HG03354 (cell line): ENCODE data around the gene GNG5.
A peak's percentile ranks its signal among the peaks of the same experiment; 100 is the strongest.
"Not testable (repeated sequence)": the region's sequence is repeated elsewhere in the genome, so short reads cannot be mapped to it uniquely, and the experiment has no call there.

Source experiments
- ATAC-seq: cut with Tn5 transposase; IDR thresholded peaks from one replicate; pipeline ENCODE4 v1.9.1; 2021; ENCODE audit warnings: mild to moderate bottlenecking; ENCODE audit not compliant: unreplicated experiment, poor library complexity, severe bottlenecking

The GNG5 gene

GRCh38 chr1:84492726-84493125, 13.7 kb downstream of the GNG5 start:
- ATAC-seq: no peak

- no peak for ATAC-seq
Observed at GRCh38 chr1:84489766-84490165, 16.6 kb downstream of the GNG5 start.

DNA sequence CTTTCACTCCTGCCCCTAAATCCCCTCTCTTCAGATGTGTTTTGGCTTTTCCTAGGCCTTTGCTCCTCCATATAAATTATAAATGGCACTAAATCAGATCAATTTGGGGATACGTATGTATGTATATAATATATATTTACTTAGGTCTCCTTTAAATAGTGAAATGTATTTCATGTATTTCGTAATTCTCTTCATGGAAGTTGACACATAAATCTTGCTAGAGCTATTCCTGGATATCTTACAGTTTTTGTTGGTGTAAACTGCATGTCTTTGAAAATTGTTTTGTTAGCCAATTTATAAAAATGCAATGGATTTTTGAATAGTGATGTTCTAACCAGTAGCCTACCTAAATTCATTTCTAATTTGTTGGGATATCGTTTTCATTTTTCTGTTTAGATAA, 18.3 kb downstream of the GNG5 start:
- no peak for ATAC-seq

- ATAC-seq: no peak
Observed at GRCh38 chr1:84481317-84481716, 25.1 kb downstream of the GNG5 start.

- ATAC-seq: no peak
Observed at GRCh38 chr1:84480650-84481049, 25.7 kb downstream of the GNG5 start.

GRCh38 chr1:84479998-84480397, 26.4 kb downstream of the GNG5 start:
- ATAC-seq: peak; percentile 4

DNA sequence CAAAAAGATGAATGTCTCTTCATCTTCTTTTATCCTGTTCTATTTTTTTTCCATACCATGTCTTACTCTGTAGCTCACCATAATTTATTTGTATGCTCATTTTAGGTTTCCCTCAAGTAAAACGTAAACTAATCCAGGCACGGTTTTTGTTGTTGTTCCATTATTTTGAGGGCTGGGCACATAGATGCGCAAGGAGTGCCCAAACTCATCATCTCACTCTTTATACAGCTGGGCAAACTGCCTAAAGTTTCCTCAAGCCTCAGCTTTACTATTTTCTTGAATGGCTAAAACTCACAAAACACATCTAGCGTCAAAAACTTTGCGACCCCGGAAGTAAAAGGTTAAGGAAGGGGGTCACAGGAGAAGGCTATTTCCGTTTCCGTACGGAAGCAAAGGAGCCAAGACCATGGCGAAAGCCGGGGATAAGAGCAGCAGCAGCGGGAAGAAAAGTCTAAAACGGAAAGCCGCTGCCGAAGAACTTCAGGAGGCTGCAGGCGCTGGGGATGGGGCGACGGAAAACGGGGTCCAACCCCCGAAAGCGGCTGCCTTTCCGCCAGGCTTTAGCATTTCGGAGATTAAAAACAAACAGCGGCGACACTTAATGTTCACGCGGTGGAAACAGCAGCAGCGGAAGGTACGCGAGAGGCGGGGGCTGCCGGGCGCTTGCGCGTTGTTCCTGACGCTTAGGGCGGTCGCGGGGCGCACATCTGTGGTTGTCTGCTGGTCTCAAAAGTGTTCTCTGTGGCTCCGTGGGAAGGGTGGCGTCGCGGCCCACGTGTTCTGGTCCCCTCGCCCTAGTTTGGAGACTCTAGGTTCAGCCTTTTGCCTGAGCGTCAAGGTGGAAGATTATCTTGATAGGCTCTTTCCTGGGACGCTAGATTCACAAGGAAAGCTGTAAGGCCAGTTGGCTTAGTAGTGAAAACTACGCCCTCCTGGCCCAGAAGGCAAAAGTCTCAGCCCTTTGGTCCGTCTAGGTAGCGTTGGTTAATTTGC, 27.2 kb downstream of the GNG5 start, which contains the start of gene RPF1:
TSS of gene RPF1 (plus strand) at position 391 of the 993 bp plus-strand sequence. CDS start at position 407, 16 bp downstream.
- ATAC-seq: peak; percentile 99

DNA sequence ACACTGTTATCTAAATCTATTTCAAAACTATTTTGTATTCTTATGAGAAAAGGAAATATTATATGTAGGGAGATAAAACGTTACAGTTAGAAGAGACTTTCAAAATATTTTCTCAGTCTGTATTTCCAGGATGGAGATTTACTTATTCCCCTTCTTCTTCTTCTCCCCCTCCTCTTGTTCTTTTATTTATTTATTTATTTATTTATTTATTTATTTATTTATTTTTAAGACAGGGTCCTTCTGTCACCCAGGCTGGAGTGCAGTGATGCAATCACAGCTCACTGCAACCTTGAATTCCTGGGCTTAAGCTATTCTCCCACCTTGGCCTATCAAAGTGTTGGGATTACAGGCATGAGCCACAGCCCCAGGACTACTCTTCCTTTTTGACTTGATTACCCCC, 30.2 kb downstream of the GNG5 start:
- no peak for ATAC-seq

DNA sequence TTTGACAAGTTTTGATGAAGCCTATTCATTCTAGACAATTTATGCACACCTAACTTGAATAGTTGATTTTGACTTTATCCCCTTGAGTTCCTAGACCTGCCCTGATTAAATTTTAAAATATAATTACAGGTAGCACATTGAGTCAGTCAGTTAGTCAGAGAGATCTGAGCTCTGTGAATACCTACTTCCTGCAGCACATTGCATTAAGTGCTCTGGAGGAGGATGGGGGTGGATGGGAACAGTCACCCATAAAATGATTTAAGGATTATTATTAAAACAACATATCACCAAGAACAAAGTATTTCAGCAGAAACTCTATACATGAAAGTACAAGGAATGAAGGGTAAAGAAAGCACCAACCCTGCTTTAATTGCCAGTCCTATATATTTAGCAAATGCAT, 39.1 kb downstream of the GNG5 start:
- ATAC-seq: no peak

DNA sequence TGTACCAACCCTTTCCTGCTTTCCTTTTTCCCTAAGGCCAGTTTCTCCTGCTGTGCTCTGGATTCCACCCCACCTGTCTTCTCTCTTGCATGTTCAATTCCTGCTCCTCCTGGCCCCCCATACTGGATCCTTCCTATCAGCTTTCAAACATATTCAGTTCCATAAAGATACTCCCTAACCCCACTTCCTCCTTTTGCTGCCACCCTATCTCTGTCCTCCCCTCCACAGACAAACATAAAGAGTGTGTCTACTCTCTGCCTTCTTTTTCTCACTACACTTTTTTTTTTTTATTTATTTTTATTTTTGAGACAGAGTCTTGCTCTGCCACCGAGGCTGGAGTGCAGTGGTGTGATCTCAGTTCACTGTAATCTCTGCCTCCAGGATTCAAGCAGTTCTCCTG, 44.3 kb downstream of the GNG5 start:
- ATAC-seq: no peak

DNA sequence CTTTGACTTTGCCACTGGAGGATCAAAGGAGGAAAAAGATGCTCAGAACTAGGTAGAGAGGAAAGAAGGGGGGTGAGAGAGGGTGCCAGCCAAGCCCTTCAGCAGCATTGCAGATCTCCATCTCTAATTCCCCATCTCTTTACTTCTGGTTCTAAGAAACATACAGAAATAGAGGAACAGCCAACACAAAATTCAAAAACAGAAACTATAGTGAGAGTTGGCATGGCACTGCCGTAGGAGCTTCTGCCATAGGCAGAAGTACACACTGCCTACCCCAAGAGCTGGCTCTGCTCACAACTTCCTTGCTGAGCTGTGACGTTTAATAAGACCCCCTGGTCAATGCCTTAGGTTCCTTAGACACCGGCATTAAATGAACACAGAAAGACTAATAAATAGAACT, 53.9 kb downstream of the GNG5 start:
- ATAC-seq: no peak

- no peak for ATAC-seq
Observed at GRCh38 chr1:84450910-84451309, 55.5 kb downstream of the GNG5 start.

DNA sequence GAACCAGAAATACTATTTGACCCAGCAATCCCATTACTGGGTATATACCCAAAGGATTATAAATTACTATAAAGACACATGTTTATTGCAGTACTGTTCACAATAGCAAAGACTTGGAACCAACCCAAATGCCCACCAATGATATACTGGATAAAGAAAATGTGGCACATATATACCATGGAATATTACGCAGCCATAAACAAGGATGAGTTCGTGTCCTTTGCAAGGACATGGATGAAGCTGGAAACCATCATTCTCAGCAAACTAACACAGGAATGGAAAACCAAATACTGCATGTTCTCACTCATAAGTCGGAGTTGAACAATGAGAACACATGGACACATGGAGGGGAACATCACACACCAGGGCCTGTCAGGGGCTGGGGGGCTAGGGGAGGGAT, 57.7 kb downstream of the GNG5 start:
- ATAC-seq: not testable (repeated sequence)
